Right cardiac atrium (tissue), 5 donors: ENCODE results near the gene ATP6V0A4. TPM values are rescaled to one million over a fixed set of nuclear protein-coding genes. Genes with fewer than 3 reads are reported as not detected.
"Not testable (repeated sequence)": the region's sequence is repeated elsewhere in the genome, so short reads cannot be mapped to it uniquely, and the experiment has no call there.

ENCODE experiments used
- ATAC-seq, 2 donors: fragments of 200-7000 bp; cut with Tn5 transposase; one replicate each; pipeline versions ENCODE4 v1.8.0 to v1.9.1; 2020; ENCODE audit warnings: moderate library complexity in 2 of 2, mild to moderate bottlenecking in 1 of 2
- DNase-seq, 3 donors: peaks; one replicate each; pipeline ENCODE4 v3.0.0-alpha.2; 2020
- H3K27ac ChIP-seq: one replicate; pipeline ENCODE4 v1.5.1; 2013; ENCODE audit warnings: mild to moderate bottlenecking, low read length, control low read depth, moderate library complexity
- H3K27me3 ChIP-seq: one replicate; pipeline ENCODE4 v1.6.1; 2013; ENCODE audit not compliant: control insufficient read depth, insufficient read depth
- H3K4me1 ChIP-seq: one replicate; pipeline ENCODE4 v1.6.1; 2013; ENCODE audit warnings: low read length; ENCODE audit not compliant: control insufficient read depth, insufficient read depth
- H3K4me3 ChIP-seq: one replicate; pipeline ENCODE4 v1.5.1; 2013; ENCODE audit warnings: low read length, control low read depth
- H3K9me3 ChIP-seq: one replicate; pipeline ENCODE4 v1.6.1; 2013; ENCODE audit warnings: low read length; ENCODE audit not compliant: control insufficient read depth
- WGBS: extraction: QIAGEN DNeasy Blood & Tissue Kit; methylation state at CpG from one replicate; pipeline ENCODE4 v1.1.7; 2013; 5-methylcytosine and 5-hydroxymethylcytosine counted together
- intact Hi-C, 4 donors: fragments of 100-400 bp; cut with DNase I; formaldehyde crosslinking; loops; one replicate each; pipeline versions ENCODE4 v1.11.0 to v1.14.0; 2022 to 2023
- polyA plus RNA-seq: library from polyadenylated mRNA; stranded (reverse); fragments of 200-250 nt; gene quantifications from one replicate; pipeline ENCODE4 v1.2.3, GENCODE V29; 2013
- total RNA-seq, 4 donors: library from RNA; stranded (reverse); fragmentation: NEBNext Ultra II Directional; extraction: Animal tissue kit (Norgen Biotek cat#: 25700); gene quantifications; one replicate each; pipeline ENCODE4 v1.2.1, GENCODE V29; 2021
- donor health status: healthy with polysubstance abuse.
- donor health status: DM: no; HTN: yes; CAD: no.
- donor health status: DM: no; HTN: no; CAD: no.
- donor health status: DM: no; HTN: yes; CAD: no; lungs with severe emphysema.
- donor health status: DM: yes; HTN: yes; CAD: no.

Gene ATP6V0A4
- total and polyA plus RNA-seq, 5 donors, result not detected

GRCh38 chr7:138828302-138828701 is 30.3 kb upstream of the ATP6V0A4 start:
- 76% methylated on average over 2 of the region's 2 CpGs for WGBS
- H3K27me3 ChIP-seq, result no peaks in the 10 kb centered on the region
- no peak overlapping the region for H3K4me3 ChIP-seq
- H3K4me1 ChIP-seq, result no peaks in the 10 kb centered on the region
- DNase-seq (no peak), ATAC-seq (no peak)
- no peak overlapping the region for H3K27ac ChIP-seq
- intact Hi-C loops, result no loop called here
- no peaks in the 10 kb centered on the region for H3K9me3 ChIP-seq

GRCh38 chr7:138825049-138825721 is 27.2 kb upstream of the ATP6V0A4 start:
- Histone ChIP-seq H3K27me3 (no peaks in the 10 kb centered on the region), H3K27ac (no peak overlapping the region), H3K4me3 (no peak overlapping the region), H3K4me1 (no peaks in the 10 kb centered on the region), H3K9me3 (no peaks in the 10 kb centered on the region)
- WGBS, result 83% methylated on average over 11 of the region's 11 CpGs
- intact Hi-C loops, result no loop called here
- DNase-seq (no peak), ATAC-seq (no peak)

- Histone ChIP-seq H3K9me3 (no peaks in the 10 kb centered on the region), H3K27ac (no peak overlapping the region), H3K4me1 (no peaks in the 10 kb centered on the region), H3K27me3 (no peaks in the 10 kb centered on the region), H3K4me3 (no peak overlapping the region)
- ATAC-seq, result no peak
- intact Hi-C loops, result no loop called here
- DNase-seq, result no peak
- 94% methylated on average over 11 of the region's 11 CpGs for WGBS
These were observed 25.0 kb upstream of the ATP6V0A4 start for GRCh38 chr7:138822867-138823535.

GRCh38 chr7:138821912-138822311 is 23.9 kb upstream of the ATP6V0A4 start:
- intact Hi-C loops, result no loop called here

GRCh38 chr7:138819625-138820024 is 21.6 kb upstream of the ATP6V0A4 start:
- no peaks in the 10 kb centered on the region for H3K27me3 ChIP-seq
- WGBS, result 74% methylated on average over 3 of the region's 3 CpGs
- no peak overlapping the region for H3K4me3 ChIP-seq
- H3K27ac ChIP-seq, result no peak overlapping the region
- intact Hi-C loops, result no loop called here
- DNase-seq (no peak), ATAC-seq (no peak)
- H3K9me3 ChIP-seq, result no peaks in the 10 kb centered on the region
- H3K4me1 ChIP-seq, result no peaks in the 10 kb centered on the region

More at GRCh38 chr7:138821912-138822311, 23.9 kb upstream of the ATP6V0A4 start:
- Histone ChIP-seq H3K4me3 (no peak overlapping the region), H3K27me3 (no peaks in the 10 kb centered on the region), H3K9me3 (no peaks in the 10 kb centered on the region), H3K27ac (no peak overlapping the region), H3K4me1 (no peaks in the 10 kb centered on the region)
- ATAC-seq (no peak), DNase-seq (no peak)
- whole genome bisulfite sequencing, result 90% methylated on average over 7 of the region's 7 CpGs

- no peak for DNase-seq
- H3K27me3 ChIP-seq, result no peaks in the 10 kb centered on the region
These were observed 18.7 kb upstream of the ATP6V0A4 start for GRCh38 chr7:138816650-138817049.

GRCh38 chr7:138814816-138815332 is 16.9 kb upstream of the ATP6V0A4 start:
- intact Hi-C loops, result no loop called here
- no peak overlapping the region for H3K27ac ChIP-seq
- DNase-seq (no peak), ATAC-seq (no peak)
- no peaks in the 10 kb centered on the region for H3K27me3 ChIP-seq
- H3K4me1 ChIP-seq, result no peaks in the 10 kb centered on the region
- 88% methylated on average over 1 of the region's 1 CpG for WGBS
- no peaks in the 10 kb centered on the region for H3K9me3 ChIP-seq
- no peak overlapping the region for H3K4me3 ChIP-seq

More at GRCh38 chr7:138816650-138817049, 18.7 kb upstream of the ATP6V0A4 start:
- no peaks in the 10 kb centered on the region for H3K4me1 ChIP-seq
- no peak overlapping the region for H3K4me3 ChIP-seq
- no peak for ATAC-seq
- no peaks in the 10 kb centered on the region for H3K9me3 ChIP-seq
- H3K27ac ChIP-seq, result no peak overlapping the region
- 91% methylated on average over 1 of the region's 1 CpG for WGBS
- intact Hi-C loops, result no loop called here

GRCh38 chr7:138813945-138814344 is 15.9 kb upstream of the ATP6V0A4 start:
- no peak for ATAC-seq
- H3K27me3 ChIP-seq, result no peaks in the 10 kb centered on the region
- no peak overlapping the region for H3K4me3 ChIP-seq
- no peak for DNase-seq
- no peaks in the 10 kb centered on the region for H3K9me3 ChIP-seq
- intact Hi-C loops, result no loop called here
- no peak overlapping the region for H3K27ac ChIP-seq
- WGBS, result 70% methylated on average over 2 of the region's 2 CpGs
- H3K4me1 ChIP-seq, result no peaks in the 10 kb centered on the region

- H3K27me3 ChIP-seq, H3K4me3 ChIP-seq, H3K4me1 ChIP-seq, DNase-seq, intact Hi-C loops, ATAC-seq, H3K9me3 ChIP-seq, H3K27ac ChIP-seq: not testable (repeated sequence)
- WGBS, result 92% methylated on average over 2 of the region's 2 CpGs
These were observed 13.3 kb upstream of the ATP6V0A4 start for GRCh38 chr7:138811327-138811726.

GRCh38 chr7:138809346-138809745 is 11.3 kb upstream of the ATP6V0A4 start:
- Histone ChIP-seq H3K9me3 (no peaks in the 10 kb centered on the region), H3K4me3 (no peak overlapping the region), H3K4me1 (no peaks in the 10 kb centered on the region), H3K27me3 (no peaks in the 10 kb centered on the region), H3K27ac (no peak overlapping the region)
- intact Hi-C loops, result no loop called here
- 87% methylated on average over 4 of the region's 4 CpGs for WGBS
- DNase-seq (no peak), ATAC-seq (no peak)

- H3K27ac ChIP-seq, result no peak overlapping the region
- DNase-seq (no peak), ATAC-seq (no peak)
- intact Hi-C loops, result no loop called here
- WGBS, result 72% methylated on average over 1 of the region's 1 CpG
- no peaks in the 10 kb centered on the region for H3K4me1 ChIP-seq
- H3K27me3 ChIP-seq, result no peaks in the 10 kb centered on the region
- no peaks in the 10 kb centered on the region for H3K9me3 ChIP-seq
- H3K4me3 ChIP-seq, result no peak overlapping the region
These were observed 6.6 kb upstream of the ATP6V0A4 start for GRCh38 chr7:138804618-138805017.
